ENCODE measurements around the gene CCL8. TPM values are rescaled to one million over a fixed set of nuclear protein-coding genes. Genes with fewer than 3 reads are reported as not detected.

Gene CCL8
- total RNA-seq, 2 experiments from 2014 or later, result not detected

DNA sequence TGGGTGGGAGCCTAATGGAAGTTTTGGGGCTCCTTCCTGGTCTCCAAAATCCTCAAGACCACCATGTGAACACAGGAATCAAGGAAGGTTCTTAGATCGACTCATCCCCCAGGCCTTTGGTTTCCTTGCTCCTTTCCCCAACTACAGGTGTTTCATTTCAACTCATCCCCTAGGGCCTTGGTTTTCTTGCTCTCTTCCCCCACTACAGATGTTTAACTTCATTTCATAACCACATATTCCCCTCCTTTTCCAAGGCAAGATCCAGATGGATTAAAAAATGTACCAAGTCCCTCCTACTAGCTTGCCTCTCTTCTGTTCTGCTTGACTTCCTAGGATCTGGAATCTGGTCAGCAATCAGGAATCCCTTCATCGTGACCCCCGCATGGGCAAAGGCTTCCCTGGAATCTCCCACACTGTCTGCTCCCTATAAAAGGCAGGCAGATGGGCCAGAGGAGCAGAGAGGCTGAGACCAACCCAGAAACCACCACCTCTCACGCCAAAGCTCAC is 33.9 kb upstream of the CCL8 start, which contains the start of gene CCL11:
TSS of gene CCL11 (plus strand) at position 457 of the 507 bp plus-strand sequence. CDS start 67 bp downstream, outside the sequence.
- ChIA-PET CTCF (interaction anchor here (0.7 to 1.3 kb wide), 2 partner anchors 76 kb away, joined by 3 to 4 read pairs; no protein-coding TSS in a partner anchor), POLR2A (no interaction called here)
- H3K27me3 Mint-ChIP-seq, result peaks cover 21% of the 10 kb centered on the region
- H3K36me3 Mint-ChIP-seq (ENCODE audit: low read depth), result no peaks in the 10 kb centered on the region
- no peaks in the 10 kb centered on the region for H3K4me1 Mint-ChIP-seq (ENCODE audit: low read depth)
- ATAC-seq (no peak), DNase-seq (no peak)
- TF ChIP-seq, protein P1, sequence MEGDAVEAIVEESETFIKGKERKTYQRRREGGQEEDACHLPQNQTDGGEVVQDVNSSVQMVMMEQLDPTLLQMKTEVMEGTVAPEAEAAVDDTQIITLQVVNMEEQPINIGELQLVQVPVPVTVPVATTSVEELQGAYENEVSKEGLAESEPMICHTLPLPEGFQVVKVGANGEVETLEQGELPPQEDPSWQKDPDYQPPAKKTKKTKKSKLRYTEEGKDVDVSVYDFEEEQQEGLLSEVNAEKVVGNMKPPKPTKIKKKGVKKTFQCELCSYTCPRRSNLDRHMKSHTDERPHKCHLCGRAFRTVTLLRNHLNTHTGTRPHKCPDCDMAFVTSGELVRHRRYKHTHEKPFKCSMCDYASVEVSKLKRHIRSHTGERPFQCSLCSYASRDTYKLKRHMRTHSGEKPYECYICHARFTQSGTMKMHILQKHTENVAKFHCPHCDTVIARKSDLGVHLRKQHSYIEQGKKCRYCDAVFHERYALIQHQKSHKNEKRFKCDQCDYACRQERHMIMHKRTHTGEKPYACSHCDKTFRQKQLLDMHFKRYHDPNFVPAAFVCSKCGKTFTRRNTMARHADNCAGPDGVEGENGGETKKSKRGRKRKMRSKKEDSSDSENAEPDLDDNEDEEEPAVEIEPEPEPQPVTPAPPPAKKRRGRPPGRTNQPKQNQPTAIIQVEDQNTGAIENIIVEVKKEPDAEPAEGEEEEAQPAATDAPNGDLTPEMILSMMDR (IDR thresholded peaks at IDR 0.05), result no peak
- H3K27ac Mint-ChIP-seq, result no peak within 1 kb of the TSS
- H3K4me3 Mint-ChIP-seq, result no peak within 1 kb of the TSS
- no peaks in the 10 kb centered on the region for H3K9me3 Mint-ChIP-seq
- intact Hi-C loops (cut with micrococcal nuclease), result no loop called here

DNA sequence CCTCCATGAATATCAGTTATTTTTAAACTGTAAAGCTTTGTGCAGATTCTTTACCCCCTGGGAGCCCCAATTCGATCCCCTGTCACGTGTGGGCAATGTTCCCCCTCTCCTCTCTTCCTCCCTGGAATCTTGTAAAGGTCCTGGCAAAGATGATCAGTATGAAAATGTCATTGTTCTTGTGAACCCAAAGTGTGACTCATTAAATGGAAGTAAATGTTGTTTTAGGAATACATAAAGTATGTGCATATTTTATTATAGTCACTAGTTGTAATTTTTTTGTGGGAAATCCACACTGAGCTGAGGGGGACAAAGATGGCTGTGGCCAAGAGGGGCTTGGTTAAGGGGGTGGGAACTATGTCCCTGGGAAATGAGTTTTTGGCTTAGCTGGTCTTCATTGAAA is 31.4 kb upstream of the CCL8 start:
- no peaks in the 10 kb centered on the region for H3K4me1 Mint-ChIP-seq (ENCODE audit: low read depth)
- intact Hi-C loops (cut with micrococcal nuclease), result no loop called here
- CTCF ChIA-PET, result interaction anchor here (1.9 kb wide), 1 partner anchor 73 kb away, joined by 6 read pairs; no protein-coding TSS in a partner anchor
- no peak for DNase-seq
- H3K27me3 Mint-ChIP-seq, result peaks cover 17% of the 10 kb centered on the region
- H3K27ac Mint-ChIP-seq, result no peak overlapping the region
- no peak overlapping the region for H3K4me3 Mint-ChIP-seq
- no peaks in the 10 kb centered on the region for H3K9me3 Mint-ChIP-seq
- POLR2A ChIA-PET, result interaction anchor here (0.8 kb wide), 1 partner anchor 11 kb away, joined by 3 read pairs; no protein-coding TSS in a partner anchor
- no peaks in the 10 kb centered on the region for H3K36me3 Mint-ChIP-seq (ENCODE audit: low read depth)
- TF ChIP-seq, protein P1 (IDR thresholded peaks at IDR 0.05), result no peak
- ATAC-seq, result no peak

DNA sequence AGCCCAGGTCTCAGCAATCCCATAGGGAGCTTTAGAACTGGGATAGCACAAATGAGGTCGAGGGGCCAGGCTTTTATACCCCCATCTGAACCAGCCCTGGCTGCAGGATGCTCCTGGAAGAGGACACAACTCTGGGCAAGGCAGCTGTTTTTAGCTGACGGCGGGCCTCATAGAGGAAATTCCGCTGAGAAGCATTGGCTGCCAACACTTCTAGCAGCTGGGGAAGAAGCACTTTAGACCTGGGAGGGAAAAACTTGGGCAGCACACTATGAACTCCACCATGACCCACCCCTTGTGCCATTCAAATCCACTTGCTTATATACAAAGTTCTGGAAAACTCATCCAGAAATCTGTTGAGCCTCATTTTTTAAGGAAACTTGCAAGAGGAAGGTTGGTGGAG is 28.6 kb upstream of the CCL8 start:
- TF ChIP-seq, protein P1 (IDR thresholded peaks at IDR 0.05), result no peak
- DNase-seq (no peak), ATAC-seq (no peak)
- ChIA-PET POLR2A (no interaction called here), CTCF (interaction anchor here (0.8 kb wide), 1 partner anchor 71 kb away, joined by 3 read pairs; no protein-coding TSS in a partner anchor)
- H3K9me3 Mint-ChIP-seq, result no peaks in the 10 kb centered on the region
- H3K4me3 Mint-ChIP-seq, result no peak overlapping the region
- H3K4me1 Mint-ChIP-seq (ENCODE audit: low read depth), result no peaks in the 10 kb centered on the region
- no peaks in the 10 kb centered on the region for H3K36me3 Mint-ChIP-seq (ENCODE audit: low read depth)
- H3K27ac Mint-ChIP-seq, result no peak overlapping the region
- peaks cover 13% of the 10 kb centered on the region for H3K27me3 Mint-ChIP-seq
- intact Hi-C loops (cut with micrococcal nuclease), result no loop called here

DNA sequence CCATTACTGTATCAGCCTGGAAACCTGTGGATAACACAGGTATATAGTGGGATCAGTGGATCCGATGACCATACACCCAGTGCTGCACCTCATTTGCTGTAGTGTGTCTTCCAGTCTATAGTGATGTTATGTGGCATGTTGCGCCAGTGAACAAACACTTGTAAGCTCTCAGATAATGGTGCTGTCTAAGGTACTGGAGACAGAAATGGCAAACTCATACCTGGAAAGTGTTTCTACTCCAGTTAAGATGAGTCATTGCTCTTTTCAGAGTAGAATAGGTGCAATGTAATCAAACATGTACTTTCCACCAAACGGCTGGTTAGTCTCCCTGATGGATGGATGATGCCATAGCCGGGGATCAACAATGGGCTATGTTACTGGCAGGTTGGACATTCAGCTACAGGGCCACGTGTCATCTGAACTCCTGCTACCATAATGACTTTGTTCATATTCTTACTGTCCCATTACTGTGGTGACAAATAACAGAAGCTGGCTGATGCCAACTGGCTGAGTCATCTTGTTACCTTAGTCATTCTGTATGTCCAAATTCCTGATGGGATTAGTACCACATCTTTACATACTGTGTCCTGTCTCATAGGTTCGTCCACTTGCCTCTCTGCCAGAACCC is 27.4 kb upstream of the CCL8 start:
- no peak for ATAC-seq
- ChIA-PET POLR2A (no interaction called here), CTCF (no interaction called here)
- DNase-seq, result no peak
- TF ChIP-seq, protein P1 (IDR thresholded peaks at IDR 0.05), result no peak
- Mint-ChIP-seq H3K27ac (no peak overlapping the region), H3K4me3 (no peak overlapping the region), H3K27me3 (peaks cover 10% of the 10 kb centered on the region), H3K9me3 (no peaks in the 10 kb centered on the region), H3K4me1 (ENCODE audit: low read depth) (no peaks in the 10 kb centered on the region), H3K36me3 (ENCODE audit: low read depth) (no peaks in the 10 kb centered on the region)
- intact Hi-C loops (cut with micrococcal nuclease), result no loop called here

DNA sequence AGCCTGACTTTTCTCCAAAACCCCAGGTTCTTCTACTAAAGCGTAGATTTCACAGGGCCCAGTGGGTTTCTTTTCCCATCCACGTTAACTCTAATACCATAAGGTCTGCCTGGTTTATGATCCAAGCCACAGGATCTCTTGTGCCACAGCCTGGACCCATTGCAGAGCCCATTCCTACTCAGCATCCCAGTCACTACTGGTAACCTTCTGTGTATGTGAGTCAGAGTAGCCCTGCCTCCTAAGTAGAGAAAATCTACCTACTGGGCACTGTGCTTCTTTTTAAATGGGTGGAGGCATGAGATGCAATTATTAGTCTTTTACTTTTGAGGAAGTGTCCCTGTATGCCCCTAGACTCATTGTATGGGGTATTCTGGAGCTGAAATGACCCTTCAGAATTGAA is 20.2 kb upstream of the CCL8 start:
- ChIA-PET CTCF (no interaction called here), POLR2A (no interaction called here)
- no peaks in the 10 kb centered on the region for H3K36me3 Mint-ChIP-seq (ENCODE audit: low read depth)
- TF ChIP-seq, protein P1 (IDR thresholded peaks at IDR 0.05), result no peak
- H3K27me3 Mint-ChIP-seq, result peaks cover 20% of the 10 kb centered on the region
- intact Hi-C loops (cut with micrococcal nuclease), result no loop called here
- no peaks in the 10 kb centered on the region for H3K9me3 Mint-ChIP-seq
- ATAC-seq (no peak), DNase-seq (no peak)
- H3K27ac Mint-ChIP-seq, result no peak overlapping the region
- H3K4me1 Mint-ChIP-seq (ENCODE audit: low read depth), result no peaks in the 10 kb centered on the region
- no peak overlapping the region for H3K4me3 Mint-ChIP-seq
